Stimulated activated CD4-positive, alpha-beta T cell treated with anti-CD3 and anti-CD28 coated beads, Interleukin-15, amount 100 ng/mL, for 24 hours (primary cell): ENCODE data around the gene ELOVL4.
A peak's percentile ranks its signal among the peaks of the same experiment; 100 is the strongest.

Source experiments
- DNase-seq: peaks from one replicate; pipeline ENCODE4 v3.0.0-alpha.2; 2020

ELOVL4 gene

GRCh38 chr6:79909517-79909916 lies 37.8 kb downstream of the ELOVL4 start:
- no peak for DNase-seq

- no peak for DNase-seq
These were observed 45.3 kb downstream of the ELOVL4 start for GRCh38 chr6:79902046-79902445.

- DNase-seq = no peak
These were observed 49.3 kb downstream of the ELOVL4 start for GRCh38 chr6:79898076-79898475.

- no peak for DNase-seq
These were observed 51.3 kb downstream of the ELOVL4 start for GRCh38 chr6:79896075-79896449.

- DNase-seq = no peak
These were observed 51.8 kb downstream of the ELOVL4 start for GRCh38 chr6:79895382-79896074.

- DNase-seq = no peak
These were observed 52.4 kb downstream of the ELOVL4 start for GRCh38 chr6:79894939-79895338.

GRCh38 chr6:79888587-79888986 lies 58.8 kb downstream of the ELOVL4 start:
- no peak for DNase-seq

- DNase-seq = no peak
These were observed 69.1 kb downstream of the ELOVL4 start for GRCh38 chr6:79878142-79878748.

GRCh38 chr6:79874531-79875134 lies 72.7 kb downstream of the ELOVL4 start:
- no peak for DNase-seq

- no peak for DNase-seq
These were observed 74.4 kb downstream of the ELOVL4 start for GRCh38 chr6:79872986-79873385.

GRCh38 chr6:79872303-79872702 lies 75.0 kb downstream of the ELOVL4 start:
- no peak for DNase-seq

- peak; percentile 86 for DNase-seq
These were observed 77.7 kb downstream of the ELOVL4 start for GRCh38 chr6:79869600-79870084.

- no peak for DNase-seq
These were observed 78.2 kb downstream of the ELOVL4 start for GRCh38 chr6:79869184-79869583.

- peak; percentile 27 for DNase-seq
These were observed 79.1 kb downstream of the ELOVL4 start for GRCh38 chr6:79868098-79868722.
